GM12892 (cell line): ENCODE data around the gene EEPD1.

Experiments used
- DNase-seq: peaks from one replicate; pipeline ENCODE4 v3.0.0; 2011; ENCODE audit not compliant: insufficient read length
- FAIRE-seq: peaks from 2 replicates; lab custom pipeline; 2011; peaks lifted over from hg19 to GRCh38; lab: Jason Lieb, UNC
- POLR2A ChIP-seq: IDR thresholded peaks from 2 replicates; pipeline ENCODE4 v1.6.1; 2011; ENCODE audit warnings: low read depth, low read length, control low read depth
- POLR2AphosphoS5 ChIP-seq: IDR thresholded peaks from 2 replicates; pipeline ENCODE4 v1.6.1; 2011; ENCODE audit warnings: low read depth, low read length, control low read depth
- TAF1 ChIP-seq: IDR thresholded peaks from 2 replicates; pipeline ENCODE4 v1.6.1; 2011; ENCODE audit warnings: low read depth, mild to moderate bottlenecking, control low read depth, low read length, borderline replicate concordance

The EEPD1 gene

GRCh38 chr7:36217961-36218284 is 64.9 kb downstream of the EEPD1 start:
- TF ChIP-seq POLR2AphosphoS5 (no peak), TAF1 (no peak), POLR2A (no peak)
- FAIRE-seq: no peak
- no peak for DNase-seq

GRCh38 chr7:36219429-36219828 is 66.4 kb downstream of the EEPD1 start:
- FAIRE-seq (no peak), DNase-seq (no peak)
- TF ChIP-seq TAF1: no peak
- TF ChIP-seq POLR2AphosphoS5: no peak
- TF ChIP-seq POLR2A: no peak

GRCh38 chr7:36223851-36224250 is 70.8 kb downstream of the EEPD1 start:
- TF ChIP-seq POLR2A (no peak), TAF1 (no peak), POLR2AphosphoS5 (no peak)
- DNase-seq (no peak), FAIRE-seq (no peak)

GRCh38 chr7:36224934-36225858 is 72.1 kb downstream of the EEPD1 start:
- FAIRE-seq (peak; percentile 46), DNase-seq (no peak)
- TF ChIP-seq TAF1 (no peak), POLR2AphosphoS5 (no peak), POLR2A (no peak)

- TF ChIP-seq POLR2AphosphoS5 (no peak), POLR2A (no peak), TAF1 (no peak)
- DNase-seq (no peak), FAIRE-seq (no peak)
These were observed 73.1 kb downstream of the EEPD1 start for GRCh38 chr7:36226151-36226550.

GRCh38 chr7:36227223-36227622 is 74.2 kb downstream of the EEPD1 start:
- TF ChIP-seq POLR2AphosphoS5 (no peak), POLR2A (no peak), TAF1 (no peak)

GRCh38 chr7:36228039-36228438 is 75.0 kb downstream of the EEPD1 start:
- no peak for FAIRE-seq
- TF ChIP-seq TAF1: no peak
- TF ChIP-seq POLR2A: no peak
- TF ChIP-seq POLR2AphosphoS5: no peak

More at GRCh38 chr7:36227223-36227622, 74.2 kb downstream of the EEPD1 start:
- no peak for FAIRE-seq
- DNase-seq: no peak

GRCh38 chr7:36231406-36231805 is 78.4 kb downstream of the EEPD1 start:
- no peak for DNase-seq

More at GRCh38 chr7:36228039-36228438, 75.0 kb downstream of the EEPD1 start:
- no peak for DNase-seq

GRCh38 chr7:36232555-36232954 is 79.5 kb downstream of the EEPD1 start:
- no peak for FAIRE-seq
- no peak for TF ChIP-seq POLR2A
- TF ChIP-seq TAF1: no peak
- TF ChIP-seq POLR2AphosphoS5: no peak
- no peak for DNase-seq

More at GRCh38 chr7:36231406-36231805, 78.4 kb downstream of the EEPD1 start:
- no peak for FAIRE-seq
- TF ChIP-seq TAF1: no peak
- no peak for TF ChIP-seq POLR2A
- no peak for TF ChIP-seq POLR2AphosphoS5

- TF ChIP-seq POLR2A: no peak
- no peak for DNase-seq
These were observed 80.0 kb downstream of the EEPD1 start for GRCh38 chr7:36232971-36233550.

GRCh38 chr7:36236073-36236472 is 83.0 kb downstream of the EEPD1 start:
- FAIRE-seq: no peak
- TF ChIP-seq POLR2A: no peak
- no peak for TF ChIP-seq POLR2AphosphoS5
- TF ChIP-seq TAF1: no peak
- DNase-seq: no peak

More at GRCh38 chr7:36232971-36233550, 80.0 kb downstream of the EEPD1 start:
- FAIRE-seq: no peak
